DMS53 treated with DMSO at 0.1 percent for 48 hours (cell line): Measurements from ENCODE around the gene SLC1A1.
A peak's percentile ranks its signal among the peaks of the same experiment; 100 is the strongest.
"Not testable (repeated sequence)": the region's sequence is repeated elsewhere in the genome, so short reads cannot be mapped to it uniquely, and the experiment has no call there.

Source experiments
- DNase-seq: peaks from one replicate; lab custom pipeline; 2025; ENCODE audit not compliant: unreplicated experiment; lab: John Stamatoyannopoulos, UW

SLC1A1 gene

GRCh38 chr9:4574657-4575243 is 84.5 kb downstream of the SLC1A1 start:
- no peak for DNase-seq

- no peak for DNase-seq
Measured at GRCh38 chr9:4575997-4576396, 85.7 kb downstream of the SLC1A1 start.

GRCh38 chr9:4576448-4576847 is 86.2 kb downstream of the SLC1A1 start:
- no peak for DNase-seq

- DNase-seq, result no peak
Measured at GRCh38 chr9:4579001-4579400, 88.7 kb downstream of the SLC1A1 start.

GRCh38 chr9:4581035-4581760 is 90.9 kb downstream of the SLC1A1 start:
- DNase-seq, result no peak

- DNase-seq, result no peak
Measured at GRCh38 chr9:4581861-4582565, 91.7 kb downstream of the SLC1A1 start.

GRCh38 chr9:4583001-4583400 is 92.7 kb downstream of the SLC1A1 start:
- DNase-seq, result no peak

GRCh38 chr9:4584636-4585035 is 94.4 kb downstream of the SLC1A1 start:
- DNase-seq, result no peak

- DNase-seq, result no peak
Measured at GRCh38 chr9:4585135-4585534, 94.9 kb downstream of the SLC1A1 start.

- no peak for DNase-seq
Measured at GRCh38 chr9:4588721-4589120, 98.5 kb downstream of the SLC1A1 start.

- no peak for DNase-seq
Measured at GRCh38 chr9:4590430-4591122, 100.3 kb downstream of the SLC1A1 start.

- no peak for DNase-seq
Measured at GRCh38 chr9:4591123-4591500, 100.8 kb downstream of the SLC1A1 start.

- no peak for DNase-seq
Measured at GRCh38 chr9:4592295-4592694, 102.0 kb downstream of the SLC1A1 start.

GRCh38 chr9:4592886-4593285 is 102.6 kb downstream of the SLC1A1 start:
- no peak for DNase-seq

GRCh38 chr9:4594545-4594944 is 104.3 kb downstream of the SLC1A1 start:
- no peak for DNase-seq

GRCh38 chr9:4594994-4595393 is 104.7 kb downstream of the SLC1A1 start:
- no peak for DNase-seq

GRCh38 chr9:4596165-4596922 is 106.1 kb downstream of the SLC1A1 start:
- no peak for DNase-seq

GRCh38 chr9:4600368-4600767 is 110.1 kb downstream of the SLC1A1 start:
- DNase-seq, result no peak

- no peak for DNase-seq
Measured at GRCh38 chr9:4603830-4604229, 113.6 kb downstream of the SLC1A1 start.

- peak; percentile 0 for DNase-seq
Measured at GRCh38 chr9:4604678-4605095, 114.4 kb downstream of the SLC1A1 start.

- DNase-seq, result not testable (repeated sequence)
Measured at GRCh38 chr9:4606033-4606432, 115.8 kb downstream of the SLC1A1 start.
